ENCODE results near the gene ALG12. TPM values are rescaled to one million over a fixed set of nuclear protein-coding genes. Genes with fewer than 3 reads are reported as not detected.

The ALG12 gene
- total and polyA plus RNA-seq, 2 of the 13 experiments (the other 11 are each of a cell fraction or from before 2014, with no cell fraction given): 7.8 to 15.8 TPM

GRCh38 chr22:49894322-49895054, 23.8 kb downstream of the ALG12 start:
- H3K27ac ChIP-seq (ENCODE audit: extremely low read length, insufficient read depth, low read length): no peak overlapping the region
- FAIRE-seq: no peak
- BruUV-seq (replicated peaks): TSS peak; percentile 28
- no peak overlapping the region for H3K4me2 ChIP-seq (ENCODE audit: low read depth, low read length)
- no peaks in the 10 kb centered on the region for H3K4me1 ChIP-seq (ENCODE audit: insufficient read depth, low read length)
- no peaks in the 10 kb centered on the region for H3K79me2 ChIP-seq (ENCODE audit: insufficient read depth, low read length)
- no peak for DNase-seq (ENCODE audit: low spot score)
- intact Hi-C loops (cut with micrococcal nuclease; ENCODE audit: unreplicated experiment) (no loop called here), in situ Hi-C loops (cut with HindIII; ENCODE audit: extremely low pct_ligation_motif_present, low pct_unique_long_range_greater_than_20kb) (no loop called here)
- H3K27me3 ChIP-seq (ENCODE audit: control insufficient read depth in 1 of 2, insufficient read depth in 2 of 2, low read length in 2 of 2): no peaks in the 10 kb centered on the region
- ATAC-seq: peak; percentile 38
- WGBS (ENCODE audit: low lambda C conversion rate): 88% methylated on average over 8 of the region's 8 CpGs
- no peak overlapping the region for H3K9ac ChIP-seq (ENCODE audit: insufficient read depth, low read depth, low read length)
- peaks cover 0 to 6% of the 10 kb centered on the region in 2 experiments; a peak in 3 of 5 replicates for H3K36me3 ChIP-seq (replicated peaks in 1 of 2; ENCODE audit: control insufficient read depth in 1 of 2, insufficient read depth in 2 of 2, low read length in 2 of 2)
- TF ChIP-seq AGO2 (optimal IDR thresholded peaks at IDR 0.05; ENCODE audit: low read depth, low read length): peak; percentile 72
- TF ChIP-seq, protein P1, sequence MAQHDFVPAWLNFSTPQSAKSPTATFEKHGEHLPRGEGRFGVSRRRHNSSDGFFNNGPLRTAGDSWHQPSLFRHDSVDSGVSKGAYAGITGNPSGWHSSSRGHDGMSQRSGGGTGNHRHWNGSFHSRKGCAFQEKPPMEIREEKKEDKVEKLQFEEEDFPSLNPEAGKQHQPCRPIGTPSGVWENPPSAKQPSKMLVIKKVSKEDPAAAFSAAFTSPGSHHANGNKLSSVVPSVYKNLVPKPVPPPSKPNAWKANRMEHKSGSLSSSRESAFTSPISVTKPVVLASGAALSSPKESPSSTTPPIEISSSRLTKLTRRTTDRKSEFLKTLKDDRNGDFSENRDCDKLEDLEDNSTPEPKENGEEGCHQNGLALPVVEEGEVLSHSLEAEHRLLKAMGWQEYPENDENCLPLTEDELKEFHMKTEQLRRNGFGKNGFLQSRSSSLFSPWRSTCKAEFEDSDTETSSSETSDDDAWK (CRISPR knock-in tag; IDR thresholded peaks at IDR 0.05): no peak
- no peak for TF ChIP-seq CHD2 (IDR thresholded peaks at IDR 0.05; ENCODE audit: low read depth, low read length)
- TF ChIP-seq RBM22 (optimal IDR thresholded peaks at IDR 0.05; ENCODE audit: low read length): peak; percentile 84
- no peak for TF ChIP-seq GMEB2 (CRISPR knock-in tag; IDR thresholded peaks at IDR 0.05; ENCODE audit: low read depth)
- no peaks in the 10 kb centered on the region for H4K20me1 ChIP-seq (ENCODE audit: insufficient read depth, low read length)
- POLR2A ChIA-PET: no interaction called here
- no peak overlapping the region for H3K4me3 ChIP-seq (replicated peaks in 1 of 3; ENCODE audit: insufficient read depth in 1 of 3, low read depth in 2 of 3, low read length in 3 of 3)
- H3K9me3 ChIP-seq (ENCODE audit: low read length): no peaks in the 10 kb centered on the region
- no peak overlapping the region for H2AFZ ChIP-seq (ENCODE audit: low read length)
- CTCF ChIA-PET (ENCODE audit: low intra/inter-chr PET ratio, low total read pairs): no interaction called here
